Transverse colon (tissue), 4 donors: Measurements from ENCODE around the gene NRG2. TPM values are rescaled to one million over a fixed set of nuclear protein-coding genes. Genes with fewer than 3 reads are reported as not detected.

Source experiments
- DNase-seq: peaks from one replicate; pipeline ENCODE4 v3.0.0-alpha.2; 2019
- H3K27ac ChIP-seq, 4 donors: fragments of 200-600 bp; sonication (generic); 2 replicates each; pipeline ENCODE4 v1.5.1; 2016 to 2018; ENCODE audit warnings: inconsistent platforms in 4 of 4
- H3K27me3 ChIP-seq: fragments of 200-600 bp; sonication (generic); 2 replicates; pipeline ENCODE4 v1.5.1; 2017; ENCODE audit warnings: inconsistent platforms
- H3K36me3 ChIP-seq, 4 donors: fragments of 200-600 bp; sonication (generic); 2 replicates each; pipeline ENCODE4 v1.5.1; 2017 to 2019; ENCODE audit warnings: inconsistent platforms in 4 of 4
- H3K4me1 ChIP-seq, 4 donors: fragments of 200-600 bp; sonication (generic); 2 replicates each; pipeline ENCODE4 v1.5.1; 2017 to 2020; ENCODE audit warnings: inconsistent platforms in 4 of 4
- H3K4me3 ChIP-seq, 4 donors: fragments of 200-600 bp; sonication (generic); 1 replicate in 1 of 4; 2 replicates in 3 of 4; pipeline versions ENCODE4 v1.5.1 to v1.6.1; 2017 to 2019; ENCODE audit warnings: inconsistent platforms in 4 of 4
- H3K9me3 ChIP-seq, 2 donors: fragments of 200-600 bp; sonication (generic); 2 replicates each; pipeline ENCODE4 v1.5.1; 2017 to 2019; ENCODE audit warnings: inconsistent platforms in 2 of 2
- CTCF ChIP-seq, 5 experiments: fragments of 200-600 bp in 3 of 5; fragments of 450-650 bp in 2 of 5; sonication (generic) in 3 of 5; IDR thresholded peaks; 1 replicate in 2 of 5; 2 replicates in 3 of 5; pipeline ENCODE4 v1.5.1; 2016 to 2017; ENCODE audit warnings: antibody characterized with exemption in 5 of 5, inconsistent platforms in 3 of 5, mild to moderate bottlenecking in 2 of 5, moderate library complexity in 1 of 5
- EP300 ChIP-seq: sonication (generic); formaldehyde crosslinking; IDR thresholded peaks from one replicate; pipeline ENCODE4 v1.6.1; 2017; ENCODE audit warnings: antibody characterized with exemption, low read depth
- POLR2A ChIP-seq: fragments of 450-650 bp; IDR thresholded peaks from one replicate; pipeline ENCODE4 v1.6.1; 2016; ENCODE audit warnings: antibody characterized with exemption, mild to moderate bottlenecking, moderate library complexity
- POLR2AphosphoS5 ChIP-seq, 3 donors: sonication (generic); formaldehyde crosslinking; IDR thresholded peaks; one replicate each; pipeline ENCODE4 v1.6.1; 2016; ENCODE audit warnings: antibody characterized with exemption in 3 of 3
- WGBS, 2 donors: methylation state at CpG; one replicate each; pipeline ENCODE4 v1.1.5; 2018; ENCODE audit warnings: low coverage in 1 of 2; 5-methylcytosine and 5-hydroxymethylcytosine counted together
- in situ Hi-C, 4 donors: fragments of 200-750 bp; cut with MboI; loops; one replicate each; pipeline versions ENCODE4 v1.15.0 to v1.15.1; 2017; ENCODE audit warnings: low sequenced_read_pairs in 3 of 4, low pct_ligation_motif_present in 1 of 4, low pct_unique_long_range_greater_than_20kb in 1 of 4
- intact Hi-C: fragments of 100-400 bp; cut with DNase I; formaldehyde crosslinking; loops from one replicate; pipeline ENCODE4 v1.15.1; 2023; ENCODE audit warnings: low total_unique reads
- total RNA-seq, 4 donors: library from RNA; depleted of rRNA; stranded (reverse); fragments of >200 nt; gene quantifications; one replicate each; pipeline ENCODE4 v1.1.0, GENCODE V29; 2016

The NRG2 gene
- total RNA-seq, 4 donors from 2014 or later: 0.68 to 12.3 (median 0.95) TPM; not detected in 1

- in situ Hi-C loops: loop anchor here in 1 of 4 donors (10.0 kb wide), 1 partner anchor 84 kb away; no protein-coding TSS in a partner anchor
- TF ChIP-seq EP300 (no peak), POLR2AphosphoS5 (IDR thresholded peaks at IDR 0.05) (no peak), POLR2A (no peak), CTCF (IDR thresholded peaks at IDR 0.05) (no peak)
- 45 to 59% methylated on average over 5 to 9 of the region's 9 CpGs for whole genome bisulfite sequencing, 2 donors
Measured at GRCh38 chr5:139869042-139869790, 173.9 kb downstream of the NRG2 start.

GRCh38 chr5:139867581-139867980, 175.5 kb downstream of the NRG2 start:
- in situ Hi-C loops: loop anchor here in 1 of 4 donors (10.0 kb wide), 1 partner anchor 83 kb away; no protein-coding TSS in a partner anchor

More at GRCh38 chr5:139869042-139869790, 173.9 kb downstream of the NRG2 start:
- H3K36me3 ChIP-seq: no peaks in the 10 kb centered on the region
- peaks cover 3% of the 10 kb centered on the region for H3K27me3 ChIP-seq
- H3K4me3 ChIP-seq: no peak overlapping the region
- H3K9me3 ChIP-seq: no peaks in the 10 kb centered on the region
- H3K27ac ChIP-seq: no peak overlapping the region
- intact Hi-C loops: no loop called here
- DNase-seq: no peak
- H3K4me1 ChIP-seq: no peaks in the 10 kb centered on the region

GRCh38 chr5:139867109-139867508, 176.0 kb downstream of the NRG2 start:
- no peak overlapping the region for H3K4me3 ChIP-seq
- DNase-seq: no peak
- TF ChIP-seq POLR2A (no peak), CTCF (IDR thresholded peaks at IDR 0.05) (no peak), EP300 (no peak), POLR2AphosphoS5 (IDR thresholded peaks at IDR 0.05) (no peak)
- no peaks in the 10 kb centered on the region for H3K36me3 ChIP-seq
- in situ Hi-C loops (loop anchor here in 1 of 4 donors (10.0 kb wide), 1 partner anchor 82 kb away; no protein-coding TSS in a partner anchor), intact Hi-C loops (no loop called here)
- H3K4me1 ChIP-seq: peaks cover 0 to 13% (median 2%) of the 10 kb centered on the region in 4 donors
- WGBS, 2 donors: 74 to 100% methylated on average over 1 to 2 of the region's 2 CpGs
- no peaks in the 10 kb centered on the region for H3K9me3 ChIP-seq
- peaks cover 1% of the 10 kb centered on the region for H3K27me3 ChIP-seq
- no peak overlapping the region for H3K27ac ChIP-seq

More at GRCh38 chr5:139867581-139867980, 175.5 kb downstream of the NRG2 start:
- no peak for DNase-seq
- Histone ChIP-seq H3K4me1 (peaks cover 0 to 13% (median 2%) of the 10 kb centered on the region in 4 donors), H3K27ac (no peak overlapping the region), H3K36me3 (no peaks in the 10 kb centered on the region), H3K9me3 (no peaks in the 10 kb centered on the region), H3K27me3 (peaks cover 3% of the 10 kb centered on the region), H3K4me3 (no peak overlapping the region)
- TF ChIP-seq CTCF (IDR thresholded peaks at IDR 0.05) (no peak), EP300 (no peak), POLR2A (no peak), POLR2AphosphoS5 (IDR thresholded peaks at IDR 0.05) (no peak)
- intact Hi-C loops: no loop called here

- WGBS, 2 donors: 72 to 73% methylated on average over 5 to 12 of the region's 12 CpGs
- intact Hi-C loops: loop anchor here (5.0 kb wide), 1 partner anchor 78 kb away; no protein-coding TSS in a partner anchor
- no peak overlapping the region for H3K27ac ChIP-seq
Measured at GRCh38 chr5:139864716-139865483, 178.2 kb downstream of the NRG2 start.

More at GRCh38 chr5:139864716-139865483, 178.2 kb downstream of the NRG2 start:
- TF ChIP-seq EP300 (no peak), CTCF (IDR thresholded peaks at IDR 0.05) (no peak), POLR2A (no peak), POLR2AphosphoS5 (IDR thresholded peaks at IDR 0.05) (no peak)
- DNase-seq: no peak
- no peak overlapping the region for H3K4me3 ChIP-seq
- H3K9me3 ChIP-seq: no peaks in the 10 kb centered on the region
- in situ Hi-C loops: loop anchor here in 1 of 4 donors (10.0 kb wide), 1 partner anchor 80 kb away; no protein-coding TSS in a partner anchor
- no peaks in the 10 kb centered on the region for H3K27me3 ChIP-seq
- no peaks in the 10 kb centered on the region for H3K36me3 ChIP-seq
- peaks cover 0 to 13% (median 2%) of the 10 kb centered on the region in 4 donors for H3K4me1 ChIP-seq
